GM18519 (cell line): ENCODE results near the gene LOX.
A peak's percentile ranks its signal among the peaks of the same experiment; 100 is the strongest.

Experiments
- ATAC-seq: cut with Tn5 transposase; IDR thresholded peaks from one replicate; pipeline ENCODE4 v1.9.1; 2021; ENCODE audit warnings: mild to moderate bottlenecking, moderate library complexity; ENCODE audit not compliant: unreplicated experiment, low FRiP score

The LOX gene, protein sequence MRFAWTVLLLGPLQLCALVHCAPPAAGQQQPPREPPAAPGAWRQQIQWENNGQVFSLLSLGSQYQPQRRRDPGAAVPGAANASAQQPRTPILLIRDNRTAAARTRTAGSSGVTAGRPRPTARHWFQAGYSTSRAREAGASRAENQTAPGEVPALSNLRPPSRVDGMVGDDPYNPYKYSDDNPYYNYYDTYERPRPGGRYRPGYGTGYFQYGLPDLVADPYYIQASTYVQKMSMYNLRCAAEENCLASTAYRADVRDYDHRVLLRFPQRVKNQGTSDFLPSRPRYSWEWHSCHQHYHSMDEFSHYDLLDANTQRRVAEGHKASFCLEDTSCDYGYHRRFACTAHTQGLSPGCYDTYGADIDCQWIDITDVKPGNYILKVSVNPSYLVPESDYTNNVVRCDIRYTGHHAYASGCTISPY

DNA sequence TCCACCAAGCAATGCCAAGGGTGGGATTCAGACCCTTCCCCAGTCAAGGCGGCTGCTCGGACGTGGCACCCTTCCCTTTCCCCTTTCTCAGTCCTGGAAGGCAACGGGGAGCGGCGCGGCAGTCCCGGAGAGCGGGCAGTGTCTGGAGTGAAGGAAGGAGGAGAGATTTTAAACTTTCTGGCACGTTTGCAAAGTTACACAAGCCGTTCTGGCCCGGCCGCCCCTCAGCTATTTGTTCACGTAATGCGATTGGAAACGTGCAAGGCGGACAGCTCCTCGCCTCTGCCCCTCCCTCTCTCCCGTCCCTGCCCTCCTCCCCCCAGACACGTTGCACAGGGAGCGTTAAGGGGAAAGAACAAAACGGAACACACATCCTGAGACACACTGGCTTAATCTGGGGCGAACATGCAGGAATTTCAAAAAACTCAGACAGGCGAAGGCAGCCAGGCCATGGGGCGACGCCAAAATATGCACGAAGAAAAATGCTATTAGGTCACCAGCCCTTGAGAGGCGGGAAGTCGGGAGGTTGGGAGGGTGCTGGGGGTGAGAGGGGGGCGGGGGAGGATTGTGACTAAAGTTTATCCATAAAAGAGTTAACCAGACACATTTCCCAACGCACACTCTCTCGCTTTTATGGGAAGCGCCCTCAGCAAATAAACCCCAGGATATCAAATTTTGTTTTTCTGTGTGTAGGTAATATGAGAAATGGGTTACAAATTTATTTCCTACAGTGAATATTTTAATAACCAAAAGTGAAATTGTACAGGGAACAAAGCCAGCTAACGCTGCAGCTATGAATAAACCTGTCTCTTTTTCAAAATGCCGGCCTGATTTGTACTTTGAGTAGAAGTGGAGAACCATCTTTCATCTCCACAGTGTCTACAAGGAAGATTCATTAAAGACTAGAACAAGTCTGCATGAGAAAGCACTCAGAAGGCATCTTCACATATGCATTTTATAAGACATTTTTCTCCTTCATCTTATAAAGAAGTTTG lies at the start of gene LOX:
Gene LOX, minus strand, starts transcription at position 144 of the 995 bp plus-strand sequence. CDS start 274 bp downstream, outside the sequence.
- ATAC-seq, result no peak

DNA sequence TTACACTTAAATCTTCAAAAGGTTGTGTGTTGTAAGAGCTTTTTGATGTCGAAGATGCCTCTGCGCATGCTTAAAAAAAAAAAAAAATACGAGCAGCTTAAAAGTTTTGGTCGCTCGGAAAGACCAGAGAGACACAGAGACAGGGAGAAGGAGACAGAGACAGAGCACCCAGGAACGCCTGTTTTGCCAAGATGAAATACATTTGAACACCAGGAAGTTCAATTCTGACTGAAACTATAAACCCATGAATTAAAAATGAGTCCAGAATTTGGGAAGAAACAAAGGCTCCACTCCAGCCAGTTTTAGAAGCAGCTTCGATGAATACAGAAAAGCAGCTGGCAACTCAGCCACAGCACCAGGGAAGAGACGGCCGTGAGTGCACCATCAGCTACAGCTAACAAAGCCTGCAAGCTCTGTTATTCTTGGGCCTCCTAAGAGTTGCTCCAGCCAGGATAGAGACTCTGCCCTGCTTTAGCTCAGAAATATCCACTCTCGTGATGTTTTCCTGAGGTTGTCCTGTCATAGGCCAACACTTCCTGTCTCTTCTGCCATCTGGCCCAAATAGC lies 48.8 kb upstream of the LOX start:
- ATAC-seq, result no peak

- ATAC-seq, result no peak
Observed at GRCh38 chr5:122126177-122126755, 48.2 kb upstream of the LOX start.

DNA sequence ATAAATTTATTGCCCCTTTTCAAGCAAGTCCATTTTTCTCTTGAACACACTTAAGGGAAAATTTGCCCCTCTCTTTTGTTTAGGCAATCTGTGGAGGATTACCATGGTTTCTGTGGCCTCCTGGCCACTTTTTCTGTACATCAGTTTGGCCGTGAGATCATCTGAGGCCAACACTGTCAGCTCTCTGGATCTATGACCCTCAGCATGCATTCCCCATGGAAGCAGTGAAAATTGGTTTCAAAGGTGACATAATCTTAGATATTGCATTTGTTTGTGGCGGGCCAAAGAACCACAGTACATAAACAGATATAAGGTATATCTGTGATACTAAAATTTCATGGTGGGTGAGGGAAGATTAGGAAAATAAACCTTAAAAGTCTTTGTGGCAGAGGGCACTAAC lies 46.7 kb upstream of the LOX start:
- no peak for ATAC-seq

DNA sequence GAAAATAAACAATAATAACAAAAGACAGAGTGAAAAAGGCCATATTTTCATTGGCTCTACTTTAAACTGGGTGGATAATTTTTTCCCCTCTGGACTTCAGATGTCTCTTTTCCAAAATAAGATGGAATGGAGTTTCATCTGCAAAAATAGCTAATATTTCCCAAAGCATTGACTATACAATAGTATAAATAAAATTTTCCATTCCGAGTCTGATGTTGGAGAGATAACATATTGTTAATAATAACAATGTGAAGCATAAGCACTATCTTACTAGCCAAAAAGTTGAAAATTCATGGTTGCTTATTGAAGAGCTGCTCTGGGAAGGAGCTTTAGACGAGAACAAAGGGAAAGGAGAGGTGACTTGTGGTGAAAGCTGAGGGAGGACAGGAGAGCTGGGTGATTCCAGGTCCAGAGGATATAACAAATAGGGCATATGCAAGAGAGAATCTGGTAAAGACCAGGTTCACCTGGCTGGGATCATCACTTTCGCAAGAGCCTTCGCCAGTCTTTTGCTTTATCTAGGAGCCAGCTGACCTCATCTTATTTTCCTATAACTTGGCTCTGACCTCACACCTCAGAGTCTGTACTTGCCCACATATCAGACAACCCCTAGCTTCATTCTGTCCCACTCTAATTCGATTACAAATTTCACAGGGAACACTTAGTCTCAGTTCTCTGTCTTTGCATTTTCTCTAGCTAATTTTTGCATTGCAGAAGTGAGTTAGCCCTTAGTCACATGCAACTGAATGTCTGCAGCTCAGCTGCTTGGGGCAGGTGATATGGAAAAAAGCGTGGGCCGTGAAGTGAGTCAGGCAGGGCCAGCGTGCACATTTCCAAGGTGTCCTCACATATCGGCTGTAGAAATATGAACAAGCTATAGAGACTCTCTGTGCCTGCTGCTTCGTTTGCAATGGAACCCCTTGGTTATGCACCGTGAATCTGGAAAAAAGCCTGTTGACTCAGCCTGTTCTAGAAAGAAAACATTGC lies 43.7 kb upstream of the LOX start:
- no peak for ATAC-seq

DNA sequence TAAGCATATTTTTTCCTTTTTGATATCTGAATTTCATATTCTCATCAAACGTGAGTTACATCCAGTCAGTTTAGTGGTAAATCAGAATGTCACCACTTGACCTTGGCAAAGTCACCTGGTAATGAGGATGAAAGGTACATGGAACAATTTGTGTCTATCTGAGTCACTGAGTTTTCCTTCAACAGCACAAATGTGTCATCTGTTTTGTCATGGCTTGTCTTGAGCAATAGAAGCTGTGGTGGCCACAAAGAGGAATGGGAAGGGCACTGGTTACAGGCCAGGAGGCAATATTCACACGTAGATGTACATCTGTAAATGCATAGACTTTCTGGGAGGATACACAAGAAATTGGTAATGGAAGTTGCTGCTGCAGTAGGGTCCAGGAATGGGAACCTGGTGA lies 42.9 kb upstream of the LOX start:
- ATAC-seq, result no peak

DNA sequence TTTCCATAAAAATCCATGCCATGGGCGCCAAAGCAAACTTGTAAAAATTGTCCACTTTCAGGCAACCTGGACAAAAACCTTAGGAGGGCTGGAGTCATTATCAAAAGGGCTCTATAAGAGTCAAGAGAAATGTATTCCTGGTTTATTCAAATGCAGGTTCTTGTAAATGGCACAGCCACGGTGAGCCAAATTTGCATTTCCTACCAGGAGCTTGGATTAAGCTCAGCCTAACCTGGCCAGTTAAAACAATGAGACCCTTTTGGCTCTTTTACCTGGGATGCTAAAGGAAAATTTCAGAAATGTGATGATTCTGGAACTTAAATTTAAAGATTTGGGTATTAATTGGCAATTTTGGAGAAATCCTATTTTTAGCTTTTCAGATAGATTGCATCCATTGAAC lies 42.4 kb upstream of the LOX start:
- ATAC-seq, result no peak

DNA sequence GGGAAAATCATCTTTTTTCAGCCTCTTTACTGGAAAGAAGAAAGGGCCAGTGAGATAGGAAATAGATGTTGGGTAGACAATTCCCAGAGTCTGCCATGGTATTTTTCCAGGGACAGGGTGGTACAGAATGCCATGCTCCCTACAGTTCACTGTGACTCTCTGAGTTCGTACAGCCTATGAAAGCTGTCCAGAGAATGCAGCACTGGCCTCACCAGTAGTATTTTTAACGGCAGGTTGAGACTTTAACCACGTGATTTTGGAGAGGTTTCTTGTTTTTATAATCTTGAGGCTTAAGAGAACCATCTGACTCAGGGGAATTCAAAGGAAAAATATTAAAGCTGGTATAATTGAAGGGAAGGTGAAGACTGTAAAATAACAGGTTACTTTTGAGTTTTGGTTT lies 41.1 kb upstream of the LOX start:
- ATAC-seq, result no peak

- no peak for ATAC-seq
Observed at GRCh38 chr5:122118356-122118948, 40.4 kb upstream of the LOX start.

- ATAC-seq, result no peak
Observed at GRCh38 chr5:122114501-122114900, 36.4 kb upstream of the LOX start.

- ATAC-seq, result no peak
Observed at GRCh38 chr5:122112733-122113558, 34.9 kb upstream of the LOX start.

- no peak for ATAC-seq
Observed at GRCh38 chr5:122112063-122112462, 34.0 kb upstream of the LOX start.

GRCh38 chr5:122111460-122111859 lies 33.4 kb upstream of the LOX start:
- ATAC-seq, result no peak

DNA sequence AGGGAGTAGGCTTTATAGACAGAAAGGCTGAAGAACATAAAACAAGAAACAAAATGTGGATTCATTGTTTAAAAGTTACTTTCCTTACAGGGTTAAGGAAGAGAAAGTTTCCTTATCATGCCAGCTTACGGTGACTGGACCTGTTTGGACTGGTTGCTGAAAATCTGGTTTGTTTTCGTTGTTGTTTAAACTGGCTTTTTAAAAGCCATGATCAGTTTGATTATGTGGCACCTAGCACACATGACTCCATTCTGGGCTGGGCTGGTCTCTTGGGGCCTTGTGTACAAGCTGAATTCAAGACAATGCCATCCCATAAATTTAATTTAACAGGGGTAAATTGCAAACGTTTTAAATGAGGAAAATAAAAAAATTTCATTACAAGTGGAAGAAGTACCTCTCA lies 32.9 kb upstream of the LOX start:
- no peak for ATAC-seq

- ATAC-seq, result no peak
Observed at GRCh38 chr5:122107016-122107415, 29.0 kb upstream of the LOX start.

DNA sequence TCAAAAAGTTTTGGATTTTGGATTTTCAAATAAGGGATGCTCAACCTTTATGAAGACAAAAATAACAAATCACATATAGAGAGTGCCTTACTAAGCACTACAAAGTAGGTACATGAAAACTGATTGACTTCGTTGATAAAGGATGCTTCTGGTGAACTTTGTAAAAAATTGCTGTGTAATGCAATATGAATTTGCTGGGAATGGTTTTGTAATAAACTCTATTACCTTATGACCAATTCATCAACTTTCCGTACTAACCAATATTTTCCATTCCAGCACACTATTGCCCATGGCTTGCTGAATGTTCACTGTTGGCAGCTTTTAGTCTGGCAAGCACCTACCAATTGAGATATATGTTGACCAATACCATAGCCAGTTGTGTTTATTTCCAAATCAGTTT lies 27.9 kb upstream of the LOX start:
- no peak for ATAC-seq

DNA sequence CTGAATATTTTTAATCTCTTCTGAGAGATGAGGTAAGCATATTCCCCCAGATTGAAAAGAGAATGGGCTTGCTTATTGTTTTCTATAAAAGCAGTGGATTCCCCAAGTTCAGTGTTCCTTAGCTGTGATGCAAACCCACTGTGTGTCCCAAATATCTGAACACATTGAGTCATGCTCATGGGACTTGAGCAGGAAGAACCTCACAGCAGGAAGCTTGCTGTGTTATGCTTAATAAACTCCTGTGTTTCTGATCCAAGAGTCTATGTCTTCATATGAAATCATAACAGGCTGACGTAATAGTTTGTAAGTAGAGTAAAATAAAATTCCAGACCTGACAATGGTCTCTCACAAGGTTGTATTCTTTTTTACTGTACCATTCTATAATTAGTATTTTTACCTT lies 24.8 kb upstream of the LOX start:
- ATAC-seq, result no peak

- peak; percentile 78 for ATAC-seq
Observed at GRCh38 chr5:122101636-122102285, 23.7 kb upstream of the LOX start.
